ENCODE measurements around the gene ELF2.
"Not testable (repeated sequence)": the region's sequence is repeated elsewhere in the genome, so short reads cannot be mapped to it uniquely, and the experiment has no call there.

ELF2 gene

GRCh38 chr4:139015948-139016471 is 161.0 kb downstream of the ELF2 start:
- DNase-seq = no peak

- DNase-seq = peak; percentile 42
Measured at GRCh38 chr4:139015269-139015947, 161.6 kb downstream of the ELF2 start, which contains the start of gene NOCT. Gene NOCT (plus strand): TSS chr4:139015781. CDS start chr4:139015982, 201 bp downstream.

- DNase-seq = no peak
Measured at GRCh38 chr4:139014371-139015268, 162.4 kb downstream of the ELF2 start.

GRCh38 chr4:139011225-139011950 is 165.6 kb downstream of the ELF2 start:
- DNase-seq = no peak

- no peak for DNase-seq
Measured at GRCh38 chr4:139009702-139010101, 167.3 kb downstream of the ELF2 start.

GRCh38 chr4:139008278-139008677 is 168.7 kb downstream of the ELF2 start:
- not testable (repeated sequence) for DNase-seq

- DNase-seq = no peak
Measured at GRCh38 chr4:139007640-139008039, 169.4 kb downstream of the ELF2 start.
